PFSK-1 (cell line): Measurements from ENCODE around the gene DNAH10.

Experiments
- REST ChIP-seq, 2 experiments: IDR thresholded peaks; 2 replicates each; pipeline versions ENCODE4 v1.6.1 to v1.8.0; 2011 to 2012; ENCODE audit warnings: low read depth in 2 of 2, low read length in 2 of 2, control low read depth in 1 of 2, inconsistent platforms in 1 of 2, mild to moderate bottlenecking in 1 of 2, moderate library complexity in 1 of 2; ENCODE audit not compliant: insufficient read depth in 1 of 2
- SIN3A ChIP-seq: IDR thresholded peaks from 2 replicates; pipeline ENCODE4 v1.6.1; 2012; ENCODE audit warnings: mild to moderate bottlenecking, low read length, moderate library complexity, borderline replicate concordance; ENCODE audit not compliant: insufficient read depth
- TAF1 ChIP-seq: IDR thresholded peaks from 2 replicates; pipeline ENCODE4 v1.6.1; 2012; ENCODE audit warnings: low read length, control low read depth, borderline replicate concordance; ENCODE audit not compliant: insufficient read depth

GRCh38 chr12:123962513-123962912 lies 200.4 kb downstream of the DNAH10 start:
- TF ChIP-seq TAF1 (no peak), SIN3A (no peak), REST (IDR thresholded peaks at IDR 0.05; ENCODE audit: insufficient read depth in 1 of 2, low read depth in 2 of 2, low read length in 2 of 2) (no peak)
